GM12865 (cell line): Measurements from ENCODE around the gene PALB2.

ENCODE experiments used
- DNase-seq: peaks from one replicate; pipeline ENCODE4 v3.0.0; 2010; ENCODE audit warnings: low read depth
- H3K4me3 ChIP-seq: 2 replicates; pipeline ENCODE4 v1.5.1; 2011; ENCODE audit warnings: mild to moderate bottlenecking, low read depth, low read length, control low read depth
- TF ChIP-seq, protein P1 (sequence below): IDR thresholded peaks from 2 replicates; pipeline ENCODE4 v1.5.1; 2011; ENCODE audit warnings: low read length, control low read depth, low read depth, inconsistent platforms; ENCODE audit not compliant: insufficient read depth; ENCODE audit errors: missing control alignments

Gene PALB2

DNA sequence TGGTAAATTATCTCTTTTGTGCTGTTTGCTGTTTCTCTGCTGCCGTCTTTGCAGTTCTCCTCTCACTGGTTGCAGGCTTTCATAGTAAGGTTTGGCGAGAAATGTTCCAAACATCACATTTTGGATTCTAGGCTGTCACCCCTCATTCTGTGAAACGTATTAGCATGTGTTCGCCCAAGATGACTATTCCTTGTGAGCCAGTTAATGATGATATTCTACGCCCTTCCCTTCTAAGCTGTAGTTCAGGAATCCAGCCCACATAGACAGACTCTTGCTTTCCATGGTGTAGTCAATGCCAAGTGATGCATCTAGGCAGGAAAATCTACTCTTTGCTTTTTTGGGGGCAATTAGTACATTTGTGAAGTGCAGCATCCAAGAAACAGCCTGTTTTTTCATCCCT is 69.2 kb downstream of the PALB2 start:
- no peak for DNase-seq
- TF ChIP-seq, protein P1, sequence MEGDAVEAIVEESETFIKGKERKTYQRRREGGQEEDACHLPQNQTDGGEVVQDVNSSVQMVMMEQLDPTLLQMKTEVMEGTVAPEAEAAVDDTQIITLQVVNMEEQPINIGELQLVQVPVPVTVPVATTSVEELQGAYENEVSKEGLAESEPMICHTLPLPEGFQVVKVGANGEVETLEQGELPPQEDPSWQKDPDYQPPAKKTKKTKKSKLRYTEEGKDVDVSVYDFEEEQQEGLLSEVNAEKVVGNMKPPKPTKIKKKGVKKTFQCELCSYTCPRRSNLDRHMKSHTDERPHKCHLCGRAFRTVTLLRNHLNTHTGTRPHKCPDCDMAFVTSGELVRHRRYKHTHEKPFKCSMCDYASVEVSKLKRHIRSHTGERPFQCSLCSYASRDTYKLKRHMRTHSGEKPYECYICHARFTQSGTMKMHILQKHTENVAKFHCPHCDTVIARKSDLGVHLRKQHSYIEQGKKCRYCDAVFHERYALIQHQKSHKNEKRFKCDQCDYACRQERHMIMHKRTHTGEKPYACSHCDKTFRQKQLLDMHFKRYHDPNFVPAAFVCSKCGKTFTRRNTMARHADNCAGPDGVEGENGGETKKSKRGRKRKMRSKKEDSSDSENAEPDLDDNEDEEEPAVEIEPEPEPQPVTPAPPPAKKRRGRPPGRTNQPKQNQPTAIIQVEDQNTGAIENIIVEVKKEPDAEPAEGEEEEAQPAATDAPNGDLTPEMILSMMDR, result no peak
- no peak overlapping the region for H3K4me3 ChIP-seq

DNA sequence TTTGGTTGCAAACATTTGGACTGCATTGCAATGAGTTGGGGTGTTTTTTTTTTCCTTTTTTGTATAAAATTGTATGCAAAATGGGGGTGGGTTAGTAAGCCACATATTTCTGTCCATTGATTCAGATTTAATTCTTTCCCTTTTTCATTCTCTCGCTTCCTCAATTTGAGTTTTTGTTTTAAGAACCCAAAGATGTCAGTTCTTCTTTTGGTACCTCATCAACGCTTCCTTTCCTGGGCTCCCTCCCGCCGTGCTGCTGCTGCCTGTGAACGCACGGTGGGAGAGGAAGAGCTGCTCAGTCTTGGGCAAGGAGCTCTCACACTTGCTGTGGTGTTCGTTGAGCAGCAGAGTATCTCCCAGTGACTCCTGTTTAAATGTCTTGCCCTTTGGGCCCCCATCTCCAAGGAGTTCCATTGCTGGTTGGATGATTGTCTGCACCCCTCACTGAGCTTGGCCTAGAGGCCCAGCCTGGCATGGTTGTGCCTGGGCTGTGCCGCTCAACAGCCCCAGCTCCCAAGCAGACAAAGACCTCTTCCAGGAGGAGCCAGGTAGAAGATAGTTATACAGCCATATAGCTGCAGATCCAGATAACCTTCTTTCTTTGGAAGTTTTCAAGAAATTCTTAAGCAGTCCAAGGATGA is 70.0 kb downstream of the PALB2 start:
- no peak for DNase-seq
- TF ChIP-seq, protein P1, result no peak
- no peak overlapping the region for H3K4me3 ChIP-seq

DNA sequence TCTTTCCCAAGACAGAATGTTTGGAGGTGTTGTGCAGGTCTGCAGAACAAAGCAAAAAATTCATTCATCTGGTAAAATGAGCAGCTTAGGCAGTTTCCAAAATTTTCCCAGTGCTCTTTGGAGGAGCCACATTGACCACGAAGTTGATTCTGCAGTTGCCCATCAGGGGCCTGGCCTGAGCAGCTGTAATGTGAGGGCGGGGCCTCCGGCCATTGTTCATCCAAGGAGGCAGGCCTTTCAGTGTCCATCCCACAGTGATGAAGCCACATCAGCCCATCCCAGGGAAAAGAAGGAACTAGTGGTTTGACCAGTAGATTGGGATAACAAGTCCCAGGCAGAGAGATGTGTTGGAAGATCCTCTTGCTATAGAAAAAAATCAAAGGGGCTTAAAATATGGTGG is 73.5 kb downstream of the PALB2 start:
- TF ChIP-seq, protein P1, result no peak
- H3K4me3 ChIP-seq, result no peak overlapping the region
- DNase-seq, result no peak

DNA sequence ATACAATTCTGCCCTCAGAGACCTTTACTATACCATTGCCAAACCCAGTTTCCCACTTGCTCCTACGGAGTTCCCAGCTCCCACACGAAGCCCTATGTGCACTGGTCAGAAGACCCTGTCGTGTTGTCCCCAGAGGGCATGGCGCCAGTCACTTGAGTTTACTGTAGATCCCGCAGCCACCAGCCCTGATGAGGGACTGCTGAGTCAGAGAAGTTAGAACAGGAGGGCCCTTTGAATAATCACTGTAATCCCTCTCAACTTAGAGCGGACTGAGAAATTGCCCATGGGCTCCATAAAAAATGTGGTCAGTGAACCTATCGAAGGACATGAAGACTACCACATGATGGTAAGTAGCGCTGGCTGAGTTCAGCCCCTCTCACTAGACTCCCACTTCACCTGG is 74.4 kb downstream of the PALB2 start:
- DNase-seq, result no peak
- no peak overlapping the region for H3K4me3 ChIP-seq
- TF ChIP-seq, protein P1, result no peak

DNA sequence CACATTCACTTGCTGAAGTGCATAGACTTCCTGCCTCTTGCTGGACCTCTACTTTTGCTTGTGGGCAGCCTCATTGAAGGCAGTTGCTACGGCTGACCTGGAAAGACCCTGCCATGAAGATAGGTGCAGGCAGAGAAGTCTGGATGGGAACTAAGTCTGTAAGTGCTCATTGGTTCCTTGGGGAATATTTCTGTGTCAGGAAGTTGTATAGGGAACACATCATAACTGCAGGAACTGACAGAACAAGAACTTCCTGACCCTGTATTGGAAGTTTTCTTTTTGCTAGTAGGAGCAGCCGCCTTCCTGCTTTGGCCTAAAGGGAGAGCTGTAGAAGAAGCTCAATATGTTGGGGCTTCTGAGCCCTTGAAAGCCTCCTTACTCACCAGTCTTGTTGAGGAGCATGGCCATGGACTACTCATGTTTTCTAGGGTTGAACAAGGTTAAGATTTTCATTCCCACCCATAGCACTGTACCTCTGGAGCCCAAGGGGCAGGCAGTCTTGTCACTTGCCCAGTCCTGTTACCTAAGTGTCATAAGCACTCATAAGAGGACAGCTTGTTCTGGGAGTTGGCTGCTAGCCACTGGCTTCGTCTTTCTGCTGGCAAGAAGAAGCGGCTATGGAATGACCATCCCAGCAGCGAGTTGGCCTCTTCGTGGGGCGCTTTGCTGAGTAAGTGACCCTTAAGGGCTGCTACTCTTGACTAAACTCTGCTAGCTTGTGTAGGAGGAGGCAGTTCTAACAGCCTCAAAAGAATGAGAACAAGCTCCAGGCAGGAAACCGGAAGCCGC is 76.3 kb downstream of the PALB2 start:
- TF ChIP-seq, protein P1, result no peak
- H3K4me3 ChIP-seq, result no peak overlapping the region
- no peak for DNase-seq

DNA sequence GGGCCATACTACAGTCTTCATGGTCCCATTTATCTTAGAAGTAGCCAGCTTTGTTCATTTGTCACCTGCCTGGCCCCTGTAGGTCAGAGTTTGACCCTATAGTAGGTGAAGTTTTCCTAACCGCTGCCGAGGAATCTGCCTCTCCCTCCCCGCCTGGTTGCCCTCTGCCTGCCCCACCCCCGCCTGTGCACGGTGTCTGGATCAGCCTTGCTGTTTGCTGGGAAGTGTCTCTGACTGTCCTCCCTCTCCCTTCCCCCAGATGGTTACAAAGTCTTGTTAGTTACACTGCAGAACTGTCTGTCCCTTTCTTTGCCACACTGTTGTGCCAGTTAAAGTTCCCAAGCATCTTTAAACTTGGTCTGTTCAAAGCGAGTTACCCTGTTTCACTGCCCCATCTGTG is 77.9 kb downstream of the PALB2 start:
- TF ChIP-seq, protein P1, result no peak
- H3K4me3 ChIP-seq, result no peak overlapping the region
- DNase-seq, result no peak
